ENCODE results near the gene ZC3H4. TPM values are rescaled to one million over a fixed set of nuclear protein-coding genes. Genes with fewer than 3 reads are reported as not detected.

ZC3H4 gene
- total RNA-seq, 1 donor from 2014 or later = 23.9 TPM

DNA sequence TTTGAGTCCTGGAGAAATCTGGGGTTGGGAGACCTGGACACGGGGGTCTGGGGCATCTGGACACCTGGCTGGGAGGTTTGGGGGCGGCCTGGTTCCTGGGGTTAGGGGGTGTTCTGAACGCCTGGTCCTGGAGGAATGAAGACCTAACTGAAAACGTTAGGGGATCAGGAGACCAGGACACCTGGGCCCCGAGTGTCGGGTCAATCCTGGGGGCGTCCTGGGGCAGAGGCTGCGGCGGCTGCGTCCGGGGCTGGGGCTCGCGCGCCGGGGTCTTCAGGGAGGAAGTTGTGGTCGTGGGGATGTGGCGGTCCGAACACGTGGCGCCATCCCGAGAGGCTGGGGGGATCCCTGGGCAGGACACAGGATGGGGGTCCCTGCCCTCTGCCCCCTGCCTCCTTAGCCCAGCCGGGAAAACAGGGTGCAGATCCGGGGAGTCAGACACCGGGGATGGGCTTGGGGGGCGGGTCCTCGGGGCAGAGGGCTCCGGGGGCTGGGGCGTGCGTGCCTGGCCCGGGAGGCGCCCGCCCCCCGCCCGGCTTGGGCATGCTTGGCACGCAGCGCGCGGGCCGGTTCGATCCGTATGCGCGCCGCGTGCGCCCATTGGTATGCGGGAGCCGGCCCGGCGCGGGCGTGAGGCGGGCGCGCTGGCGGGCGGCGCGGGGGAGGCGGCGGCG is 93.3 kb downstream of the ZC3H4 start:
- TF ChIP-seq, protein P1, sequence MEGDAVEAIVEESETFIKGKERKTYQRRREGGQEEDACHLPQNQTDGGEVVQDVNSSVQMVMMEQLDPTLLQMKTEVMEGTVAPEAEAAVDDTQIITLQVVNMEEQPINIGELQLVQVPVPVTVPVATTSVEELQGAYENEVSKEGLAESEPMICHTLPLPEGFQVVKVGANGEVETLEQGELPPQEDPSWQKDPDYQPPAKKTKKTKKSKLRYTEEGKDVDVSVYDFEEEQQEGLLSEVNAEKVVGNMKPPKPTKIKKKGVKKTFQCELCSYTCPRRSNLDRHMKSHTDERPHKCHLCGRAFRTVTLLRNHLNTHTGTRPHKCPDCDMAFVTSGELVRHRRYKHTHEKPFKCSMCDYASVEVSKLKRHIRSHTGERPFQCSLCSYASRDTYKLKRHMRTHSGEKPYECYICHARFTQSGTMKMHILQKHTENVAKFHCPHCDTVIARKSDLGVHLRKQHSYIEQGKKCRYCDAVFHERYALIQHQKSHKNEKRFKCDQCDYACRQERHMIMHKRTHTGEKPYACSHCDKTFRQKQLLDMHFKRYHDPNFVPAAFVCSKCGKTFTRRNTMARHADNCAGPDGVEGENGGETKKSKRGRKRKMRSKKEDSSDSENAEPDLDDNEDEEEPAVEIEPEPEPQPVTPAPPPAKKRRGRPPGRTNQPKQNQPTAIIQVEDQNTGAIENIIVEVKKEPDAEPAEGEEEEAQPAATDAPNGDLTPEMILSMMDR (IDR thresholded peaks at IDR 0.05; ENCODE audit: insufficient read depth, low read length, poor library complexity, severe bottlenecking) = no peak
- H3K27me3 ChIP-seq (ENCODE audit: control insufficient read depth, insufficient read depth, low read length) = peaks cover 52% of the 10 kb centered on the region
- no peak overlapping the region for H3K4me3 ChIP-seq (ENCODE audit: low read depth, low read length)
- DNase-seq (ENCODE audit: low read depth) = no peak
- no peaks in the 10 kb centered on the region for H3K36me3 ChIP-seq (ENCODE audit: control insufficient read depth, insufficient read depth, low read length)

GRCh38 chr19:47019431-47020041 is 94.0 kb downstream of the ZC3H4 start, which contains the start of gene NPAS1:
Gene NPAS1, plus strand, starts transcription at chr19:47019837. Its CDS starts 1,211 bp downstream, at chr19:47021048.
- TF ChIP-seq, protein P1 (IDR thresholded peaks at IDR 0.05; ENCODE audit: insufficient read depth, low read length, poor library complexity, severe bottlenecking) = no peak
- DNase-seq (ENCODE audit: low read depth) = no peak
- no peaks in the 10 kb centered on the region for H3K36me3 ChIP-seq (ENCODE audit: control insufficient read depth, insufficient read depth, low read length)
- peaks cover 49% of the 10 kb centered on the region for H3K27me3 ChIP-seq (ENCODE audit: control insufficient read depth, insufficient read depth, low read length)
- no peak within 1 kb of the TSS for H3K4me3 ChIP-seq (ENCODE audit: low read depth, low read length)

DNA sequence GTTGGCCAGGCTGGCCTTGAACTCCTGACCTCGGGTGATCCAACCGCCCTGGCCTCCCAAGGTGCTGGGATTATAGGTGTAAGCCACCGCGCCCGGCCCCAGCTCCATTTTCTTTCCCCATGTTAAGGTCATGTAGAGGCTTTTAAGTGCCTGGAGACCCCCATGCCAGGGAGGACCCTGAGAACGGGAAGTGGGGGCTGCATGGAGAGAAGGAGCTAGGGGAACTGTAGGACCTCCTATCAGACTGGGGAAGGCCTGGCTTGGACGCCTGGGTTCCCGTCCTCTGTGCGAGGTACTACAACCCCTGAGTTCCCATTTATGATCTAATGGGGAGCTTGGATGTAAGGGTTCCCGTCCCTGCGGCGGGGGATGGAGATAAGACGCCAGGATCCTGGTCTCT is 94.7 kb downstream of the ZC3H4 start:
- peaks cover 44% of the 10 kb centered on the region for H3K27me3 ChIP-seq (ENCODE audit: control insufficient read depth, insufficient read depth, low read length)

More for the DNA sequence above, 94.7 kb downstream of the ZC3H4 start:
- Histone ChIP-seq H3K36me3 (ENCODE audit: control insufficient read depth, insufficient read depth, low read length) (no peaks in the 10 kb centered on the region), H3K4me3 (ENCODE audit: low read depth, low read length) (no peak overlapping the region)
- DNase-seq (ENCODE audit: low read depth) = no peak
- TF ChIP-seq, protein P1 (IDR thresholded peaks at IDR 0.05; ENCODE audit: insufficient read depth, low read length, poor library complexity, severe bottlenecking) = no peak

Other genes starting within 250 kb of the ZC3H4 start
- gene NPAS1, start 93.9 kb downstream of the ZC3H4 start, total RNA-seq = 1.6 TPM in 1 of 2 replicates, not detected in the other
- gene TMEM160, start 65.2 kb downstream of the ZC3H4 start, total RNA-seq = 36.8 and 71.0 TPM in 2 replicates
- 91.7 and 114 TPM in 2 replicates for gene SAE1, start 17.1 kb upstream of the ZC3H4 start, total RNA-seq
- 46.8 and 64.7 TPM in 2 replicates for gene BBC3, start 117.4 kb upstream of the ZC3H4 start, total RNA-seq
- 13.8 and 16.5 TPM in 2 replicates for gene CCDC9, start 142.7 kb upstream of the ZC3H4 start, total RNA-seq
- 2.2 and 3.9 TPM in 2 replicates for gene INAFM1, start 161.1 kb upstream of the ZC3H4 start, total RNA-seq
- not detected in 2 replicates for gene C5AR1, start 196.1 kb upstream of the ZC3H4 start, total RNA-seq
- not detected in 2 replicates for gene C5AR2, start 218.4 kb upstream of the ZC3H4 start, total RNA-seq
- gene DHX34, start 235.5 kb upstream of the ZC3H4 start, total RNA-seq = 18.1 and 27.1 TPM in 2 replicates

Measured in kidney epithelial cell (primary cell).